Measurements from ENCODE around the gene DENND2D.

Gene DENND2D

GRCh38 chr1:111214074-111214801 is 13.8 kb upstream of the DENND2D start:
- Histone ChIP-seq H3K9me3 (replicated peaks in 1 of 2; ENCODE audit: control insufficient read depth in 2 of 2, insufficient read depth in 1 of 2, low read depth in 1 of 2, low read length in 2 of 2) (no peaks in the 10 kb centered on the region), H3K27me3 (ENCODE audit: control insufficient read depth in 3 of 3, insufficient read depth in 3 of 3, low read depth in 1 of 3, low read length in 3 of 3) (no peaks in the 10 kb centered on the region), H2BK12ac (ENCODE audit: low read length) (no peak overlapping the region), H3K4me2 (ENCODE audit: insufficient read depth, low read length, poor library complexity, severe bottlenecking) (no peak overlapping the region), H2BK15ac (ENCODE audit: low read length) (no peak overlapping the region), H3K4me1 (ENCODE audit: control insufficient read depth in 2 of 2, insufficient read depth in 1 of 2, low read depth in 1 of 2, low read length in 2 of 2) (peaks cover 9 to 11% of the 10 kb centered on the region in 2 donors), H2BK120ac (ENCODE audit: low read depth, low read length) (no peak overlapping the region), H4K91ac (ENCODE audit: low read depth, low read length, poor library complexity) (no peak overlapping the region), H3K79me1 (ENCODE audit: low read depth, low read length) (no peaks in the 10 kb centered on the region), H3K4ac (ENCODE audit: low read length) (no peak overlapping the region), H3K23ac (ENCODE audit: low read depth, low read length, poor library complexity) (no peak overlapping the region), H2AK5ac (ENCODE audit: low read depth, low read length) (no peak overlapping the region), H3K14ac (ENCODE audit: low read length) (no peak overlapping the region), H3K4me3 (ENCODE audit: low read length in 2 of 2) (no peak overlapping the region), H3K18ac (ENCODE audit: low read length) (no peak overlapping the region), H4K8ac (ENCODE audit: low read depth, low read length) (no peak overlapping the region), H3K9ac (ENCODE audit: low read depth, low read length, poor library complexity) (no peak overlapping the region), H3K27ac (replicated peaks; ENCODE audit: low read length) (no peak overlapping the region), H2AFZ (ENCODE audit: low read length) (peak overlapping the region; percentile 21), H3K36me3 (replicated peaks in 1 of 2; ENCODE audit: control insufficient read depth in 2 of 2, insufficient read depth in 2 of 2, low read length in 2 of 2) (no peaks in the 10 kb centered on the region), H2BK5ac (ENCODE audit: low read length) (no peak overlapping the region)
- WGBS, 2 donors (ENCODE audit: extremely low coverage in 2 of 2, insufficient read length in 2 of 2, insufficient replicate concordance in 1 of 2) = no CpG with 5 or more reads among the region's 6 CpGs
- no peak for DNase-seq (ENCODE audit: low spot score)

- H2BK15ac ChIP-seq (ENCODE audit: low read length) = no peak overlapping the region
- H3K27me3 ChIP-seq (ENCODE audit: control insufficient read depth in 3 of 3, insufficient read depth in 3 of 3, low read depth in 1 of 3, low read length in 3 of 3) = no peaks in the 10 kb centered on the region
- H2AFZ ChIP-seq (ENCODE audit: low read length) = peak overlapping the region; percentile 66
- no peak overlapping the region for H3K14ac ChIP-seq (ENCODE audit: low read length)
- H3K9ac ChIP-seq (ENCODE audit: low read depth, low read length, poor library complexity) = no peak overlapping the region
- H3K4me3 ChIP-seq (ENCODE audit: low read length in 2 of 2) = no peak overlapping the region
- no peak for DNase-seq (ENCODE audit: low spot score)
- no peak overlapping the region for H2BK5ac ChIP-seq (ENCODE audit: low read length)
- no peak overlapping the region for H3K4me2 ChIP-seq (ENCODE audit: insufficient read depth, low read length, poor library complexity, severe bottlenecking)
- no peak overlapping the region for H3K4ac ChIP-seq (ENCODE audit: low read length)
- no peak overlapping the region for H3K27ac ChIP-seq (replicated peaks; ENCODE audit: low read length)
- no peak overlapping the region for H2BK120ac ChIP-seq (ENCODE audit: low read depth, low read length)
- no peaks in the 10 kb centered on the region for H3K9me3 ChIP-seq (replicated peaks in 1 of 2; ENCODE audit: control insufficient read depth in 2 of 2, insufficient read depth in 1 of 2, low read depth in 1 of 2, low read length in 2 of 2)
- H4K91ac ChIP-seq (ENCODE audit: low read depth, low read length, poor library complexity) = no peak overlapping the region
- no peak overlapping the region for H2BK12ac ChIP-seq (ENCODE audit: low read length)
- no peak overlapping the region for H4K8ac ChIP-seq (ENCODE audit: low read depth, low read length)
- H3K18ac ChIP-seq (ENCODE audit: low read length) = no peak overlapping the region
- no CpG with 5 or more reads among the region's 6 CpGs for WGBS, 2 donors (ENCODE audit: extremely low coverage in 2 of 2, insufficient read length in 2 of 2, insufficient replicate concordance in 1 of 2)
- H3K36me3 ChIP-seq (replicated peaks in 1 of 2; ENCODE audit: control insufficient read depth in 2 of 2, insufficient read depth in 2 of 2, low read length in 2 of 2) = no peaks in the 10 kb centered on the region
- no peak overlapping the region for H2AK5ac ChIP-seq (ENCODE audit: low read depth, low read length)
- peaks cover 6 to 8% of the 10 kb centered on the region in 2 donors for H3K4me1 ChIP-seq (ENCODE audit: control insufficient read depth in 2 of 2, insufficient read depth in 1 of 2, low read depth in 1 of 2, low read length in 2 of 2)
- H3K23ac ChIP-seq (ENCODE audit: low read depth, low read length, poor library complexity) = no peak overlapping the region
- H3K79me1 ChIP-seq (ENCODE audit: low read depth, low read length) = no peaks in the 10 kb centered on the region
These were observed 13.0 kb upstream of the DENND2D start for GRCh38 chr1:111213412-111213811.

- Histone ChIP-seq H2BK5ac (ENCODE audit: low read length) (no peak overlapping the region), H3K9me3 (replicated peaks in 1 of 2; ENCODE audit: control insufficient read depth in 2 of 2, insufficient read depth in 1 of 2, low read depth in 1 of 2, low read length in 2 of 2) (no peaks in the 10 kb centered on the region), H3K23ac (ENCODE audit: low read depth, low read length, poor library complexity) (no peak overlapping the region), H2AK5ac (ENCODE audit: low read depth, low read length) (no peak overlapping the region), H3K36me3 (replicated peaks in 1 of 2; ENCODE audit: control insufficient read depth in 2 of 2, insufficient read depth in 2 of 2, low read length in 2 of 2) (no peaks in the 10 kb centered on the region), H3K4me1 (ENCODE audit: control insufficient read depth in 2 of 2, insufficient read depth in 1 of 2, low read depth in 1 of 2, low read length in 2 of 2) (peaks cover 6 to 8% of the 10 kb centered on the region in 2 donors), H2BK120ac (ENCODE audit: low read depth, low read length) (no peak overlapping the region), H3K4ac (ENCODE audit: low read length) (peak overlapping the region; percentile 79), H3K4me2 (ENCODE audit: insufficient read depth, low read length, poor library complexity, severe bottlenecking) (no peak overlapping the region), H3K27me3 (ENCODE audit: control insufficient read depth in 3 of 3, insufficient read depth in 3 of 3, low read depth in 1 of 3, low read length in 3 of 3) (no peaks in the 10 kb centered on the region), H4K8ac (ENCODE audit: low read depth, low read length) (no peak overlapping the region), H3K79me1 (ENCODE audit: low read depth, low read length) (no peaks in the 10 kb centered on the region), H4K91ac (ENCODE audit: low read depth, low read length, poor library complexity) (no peak overlapping the region), H2BK12ac (ENCODE audit: low read length) (peak overlapping the region; percentile 52), H3K18ac (ENCODE audit: low read length) (peak overlapping the region; percentile 20), H3K4me3 (ENCODE audit: low read length in 2 of 2) (no peak overlapping the region), H3K9ac (ENCODE audit: low read depth, low read length, poor library complexity) (no peak overlapping the region), H2BK15ac (ENCODE audit: low read length) (no peak overlapping the region), H2AFZ (ENCODE audit: low read length) (peak overlapping the region; percentile 66), H3K14ac (ENCODE audit: low read length) (no peak overlapping the region), H3K27ac (replicated peaks; ENCODE audit: low read length) (no peak overlapping the region)
- no peak for DNase-seq (ENCODE audit: low spot score)
- WGBS, 2 donors (ENCODE audit: extremely low coverage in 2 of 2, insufficient read length in 2 of 2, insufficient replicate concordance in 1 of 2) = no CpG with 5 or more reads among the region's 5 CpGs
These were observed 12.3 kb upstream of the DENND2D start for GRCh38 chr1:111212634-111213335.

- Histone ChIP-seq H3K4me2 (ENCODE audit: insufficient read depth, low read length, poor library complexity, severe bottlenecking) (no peak overlapping the region), H2BK15ac (ENCODE audit: low read length) (no peak overlapping the region), H2AK5ac (ENCODE audit: low read depth, low read length) (no peak overlapping the region), H3K79me1 (ENCODE audit: low read depth, low read length) (no peaks in the 10 kb centered on the region), H3K18ac (ENCODE audit: low read length) (no peak overlapping the region), H3K9me3 (replicated peaks in 1 of 2; ENCODE audit: control insufficient read depth in 2 of 2, insufficient read depth in 1 of 2, low read depth in 1 of 2, low read length in 2 of 2) (no peaks in the 10 kb centered on the region), H3K27me3 (ENCODE audit: control insufficient read depth in 3 of 3, insufficient read depth in 3 of 3, low read depth in 1 of 3, low read length in 3 of 3) (no peaks in the 10 kb centered on the region), H3K9ac (ENCODE audit: low read depth, low read length, poor library complexity) (no peak overlapping the region), H2AFZ (ENCODE audit: low read length) (no peak overlapping the region), H3K4ac (ENCODE audit: low read length) (no peak overlapping the region), H2BK12ac (ENCODE audit: low read length) (no peak overlapping the region), H2BK120ac (ENCODE audit: low read depth, low read length) (no peak overlapping the region), H3K4me3 (ENCODE audit: low read length in 2 of 2) (no peak overlapping the region), H3K23ac (ENCODE audit: low read depth, low read length, poor library complexity) (no peak overlapping the region), H2BK5ac (ENCODE audit: low read length) (no peak overlapping the region), H3K4me1 (ENCODE audit: control insufficient read depth in 2 of 2, insufficient read depth in 1 of 2, low read depth in 1 of 2, low read length in 2 of 2) (peaks cover 6 to 8% of the 10 kb centered on the region in 2 donors), H3K36me3 (replicated peaks in 1 of 2; ENCODE audit: control insufficient read depth in 2 of 2, insufficient read depth in 2 of 2, low read length in 2 of 2) (no peaks in the 10 kb centered on the region), H4K8ac (ENCODE audit: low read depth, low read length) (no peak overlapping the region), H4K91ac (ENCODE audit: low read depth, low read length, poor library complexity) (no peak overlapping the region), H3K27ac (replicated peaks; ENCODE audit: low read length) (no peak overlapping the region), H3K14ac (ENCODE audit: low read length) (no peak overlapping the region)
- no CpG with 5 or more reads among the region's 1 CpG for WGBS, 2 donors (ENCODE audit: extremely low coverage in 2 of 2, insufficient read length in 2 of 2, insufficient replicate concordance in 1 of 2)
- DNase-seq (ENCODE audit: low spot score) = no peak
These were observed 11.5 kb upstream of the DENND2D start for GRCh38 chr1:111211921-111212320.

All from neuronal stem cell (in vitro differentiated cells).